Measurements from ENCODE around the gene ZNF48.

- TF ChIP-seq CTCF (IDR thresholded peaks at IDR 0.05; ENCODE audit: low read depth, low read length) (no peak), POLR2A (IDR thresholded peaks at IDR 0.05; ENCODE audit: extremely low read depth, insufficient read length) (no peak)
Observed at GRCh38 chr16:30346286-30346685, 48.9 kb upstream of the ZNF48 start.

Data from NB4 (cell line).